ENCODE data around the gene CES5A.
"Not testable (repeated sequence)": the region's sequence is repeated elsewhere in the genome, so short reads cannot be mapped to it uniquely, and the experiment has no call there.

DNA sequence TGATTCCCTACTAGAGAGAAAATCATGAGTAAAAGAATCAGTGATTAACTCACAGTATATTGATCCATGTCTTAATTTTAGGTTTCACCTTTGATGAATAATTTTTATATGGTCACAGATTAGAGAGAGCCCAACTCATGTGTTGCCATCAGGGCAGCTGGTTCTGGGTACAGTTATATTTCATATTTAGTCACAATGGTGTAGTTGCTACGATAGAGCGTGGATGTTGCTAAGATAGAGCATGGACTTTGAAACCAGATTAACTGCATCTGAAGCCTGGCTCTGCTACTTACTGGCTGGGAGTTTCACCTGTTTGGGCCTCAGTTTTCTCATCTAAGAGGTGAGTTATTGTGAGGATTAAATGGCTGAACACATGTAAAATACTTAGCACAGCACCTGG, 61.0 kb downstream of the CES5A start:
- not testable (repeated sequence) for TF ChIP-seq ZNF274 (IDR thresholded peaks at IDR 0.05; ENCODE audit: low read depth, low read length); YY1 (IDR thresholded peaks at IDR 0.05; ENCODE audit: insufficient read depth, insufficient read length)
